ENCODE data around the gene KIF26B. TPM values are rescaled to one million over a fixed set of nuclear protein-coding genes. Genes with fewer than 3 reads are reported as not detected.

The KIF26B gene
- total RNA-seq, 2 donors from 2014 or later: not detected

GRCh38 chr1:245412306-245412705 lies 257.5 kb downstream of the KIF26B start:
- Mint-ChIP-seq H3K4me1 (no peaks in the 10 kb centered on the region), H3K4me3 (no peak overlapping the region), H3K9me3 (no peaks in the 10 kb centered on the region), H3K36me3 (ENCODE audit: low read depth) (no peaks in the 10 kb centered on the region), H3K27ac (no peak overlapping the region), H3K27me3 (peaks cover 7% of the 10 kb centered on the region)
- ATAC-seq (replicated peaks): no peak

GRCh38 chr1:245416781-245417180 lies 262.0 kb downstream of the KIF26B start:
- Mint-ChIP-seq H3K27me3 (peaks cover 5% of the 10 kb centered on the region), H3K4me3 (no peak overlapping the region), H3K9me3 (no peaks in the 10 kb centered on the region), H3K4me1 (no peaks in the 10 kb centered on the region), H3K36me3 (ENCODE audit: low read depth) (no peaks in the 10 kb centered on the region), H3K27ac (no peak overlapping the region)
- no peak for ATAC-seq (replicated peaks)

GRCh38 chr1:245418077-245418476 lies 263.3 kb downstream of the KIF26B start:
- Mint-ChIP-seq H3K4me1 (no peaks in the 10 kb centered on the region), H3K36me3 (ENCODE audit: low read depth) (no peaks in the 10 kb centered on the region), H3K4me3 (no peak overlapping the region), H3K27ac (no peak overlapping the region), H3K27me3 (no peaks in the 10 kb centered on the region), H3K9me3 (no peaks in the 10 kb centered on the region)
- no peak for ATAC-seq (replicated peaks)

- Mint-ChIP-seq H3K9me3 (no peaks in the 10 kb centered on the region), H3K36me3 (ENCODE audit: low read depth) (no peaks in the 10 kb centered on the region), H3K27ac (no peak overlapping the region), H3K4me1 (no peaks in the 10 kb centered on the region), H3K27me3 (no peaks in the 10 kb centered on the region), H3K4me3 (no peak overlapping the region)
- no peak for ATAC-seq (replicated peaks)
Measured at GRCh38 chr1:245419461-245419978, 264.7 kb downstream of the KIF26B start.

GRCh38 chr1:245419989-245420388 lies 265.2 kb downstream of the KIF26B start:
- H3K27me3 Mint-ChIP-seq: no peaks in the 10 kb centered on the region
- no peaks in the 10 kb centered on the region for H3K9me3 Mint-ChIP-seq
- H3K4me3 Mint-ChIP-seq: no peak overlapping the region
- H3K27ac Mint-ChIP-seq: no peak overlapping the region
- H3K4me1 Mint-ChIP-seq: no peaks in the 10 kb centered on the region
- no peak for ATAC-seq (replicated peaks)
- no peaks in the 10 kb centered on the region for H3K36me3 Mint-ChIP-seq (ENCODE audit: low read depth)

- Mint-ChIP-seq H3K4me3 (no peak overlapping the region), H3K36me3 (ENCODE audit: low read depth) (no peaks in the 10 kb centered on the region), H3K9me3 (no peaks in the 10 kb centered on the region), H3K27me3 (no peaks in the 10 kb centered on the region), H3K4me1 (no peaks in the 10 kb centered on the region), H3K27ac (no peak overlapping the region)
- no peak for ATAC-seq (replicated peaks)
Measured at GRCh38 chr1:245420926-245421325, 266.1 kb downstream of the KIF26B start.

GRCh38 chr1:245428681-245429080 lies 273.9 kb downstream of the KIF26B start:
- Mint-ChIP-seq H3K9me3 (no peaks in the 10 kb centered on the region), H3K27ac (no peak overlapping the region), H3K4me1 (no peaks in the 10 kb centered on the region), H3K36me3 (ENCODE audit: low read depth) (no peaks in the 10 kb centered on the region), H3K27me3 (peaks cover 9% of the 10 kb centered on the region), H3K4me3 (no peak overlapping the region)
- ATAC-seq (replicated peaks): no peak

- no peaks in the 10 kb centered on the region for H3K36me3 Mint-ChIP-seq (ENCODE audit: low read depth)
- no peak for ATAC-seq (replicated peaks)
- H3K9me3 Mint-ChIP-seq: no peaks in the 10 kb centered on the region
- H3K27me3 Mint-ChIP-seq: peaks cover 8% of the 10 kb centered on the region
- H3K4me3 Mint-ChIP-seq: no peak overlapping the region
- no peaks in the 10 kb centered on the region for H3K4me1 Mint-ChIP-seq
- no peak overlapping the region for H3K27ac Mint-ChIP-seq
Measured at GRCh38 chr1:245431706-245432105, 276.9 kb downstream of the KIF26B start.

GRCh38 chr1:245432228-245432875 lies 277.6 kb downstream of the KIF26B start:
- Mint-ChIP-seq H3K27me3 (peaks cover 8% of the 10 kb centered on the region), H3K9me3 (no peaks in the 10 kb centered on the region), H3K36me3 (ENCODE audit: low read depth) (no peaks in the 10 kb centered on the region), H3K4me3 (no peak overlapping the region), H3K4me1 (no peaks in the 10 kb centered on the region), H3K27ac (no peak overlapping the region)
- ATAC-seq (replicated peaks): no peak

- H3K27me3 Mint-ChIP-seq: peaks cover 11% of the 10 kb centered on the region
- H3K4me1 Mint-ChIP-seq: no peaks in the 10 kb centered on the region
- H3K36me3 Mint-ChIP-seq (ENCODE audit: low read depth): no peaks in the 10 kb centered on the region
- H3K9me3 Mint-ChIP-seq: no peaks in the 10 kb centered on the region
- ATAC-seq (replicated peaks): no peak
- H3K4me3 Mint-ChIP-seq: no peak overlapping the region
- no peak overlapping the region for H3K27ac Mint-ChIP-seq
Measured at GRCh38 chr1:245433561-245433960, 278.8 kb downstream of the KIF26B start.

GRCh38 chr1:245434280-245434679 lies 279.5 kb downstream of the KIF26B start:
- Mint-ChIP-seq H3K36me3 (ENCODE audit: low read depth) (no peaks in the 10 kb centered on the region), H3K4me3 (no peak overlapping the region), H3K4me1 (no peaks in the 10 kb centered on the region), H3K27me3 (peaks cover 14% of the 10 kb centered on the region), H3K9me3 (no peaks in the 10 kb centered on the region), H3K27ac (no peak overlapping the region)
- no peak for ATAC-seq (replicated peaks)

GRCh38 chr1:245436407-245436806 lies 281.6 kb downstream of the KIF26B start:
- Mint-ChIP-seq H3K4me1 (no peaks in the 10 kb centered on the region), H3K36me3 (ENCODE audit: low read depth) (no peaks in the 10 kb centered on the region), H3K4me3 (no peak overlapping the region), H3K9me3 (no peaks in the 10 kb centered on the region), H3K27me3 (peaks cover 22% of the 10 kb centered on the region), H3K27ac (no peak overlapping the region)
- ATAC-seq (replicated peaks): no peak

GRCh38 chr1:245437369-245438062 lies 282.7 kb downstream of the KIF26B start:
- Mint-ChIP-seq H3K4me1 (no peaks in the 10 kb centered on the region), H3K9me3 (no peaks in the 10 kb centered on the region), H3K36me3 (ENCODE audit: low read depth) (no peaks in the 10 kb centered on the region), H3K27me3 (peaks cover 24% of the 10 kb centered on the region), H3K4me3 (no peak overlapping the region), H3K27ac (no peak overlapping the region)
- no peak for ATAC-seq (replicated peaks)

- Mint-ChIP-seq H3K4me3 (no peak overlapping the region), H3K27ac (no peak overlapping the region), H3K4me1 (no peaks in the 10 kb centered on the region), H3K9me3 (no peaks in the 10 kb centered on the region), H3K27me3 (peaks cover 19% of the 10 kb centered on the region), H3K36me3 (ENCODE audit: low read depth) (no peaks in the 10 kb centered on the region)
- ATAC-seq (replicated peaks): no peak
Measured at GRCh38 chr1:245440922-245441321, 286.1 kb downstream of the KIF26B start.

GRCh38 chr1:245441689-245442088 lies 286.9 kb downstream of the KIF26B start:
- Mint-ChIP-seq H3K27ac (no peak overlapping the region), H3K4me3 (no peak overlapping the region), H3K4me1 (no peaks in the 10 kb centered on the region), H3K9me3 (no peaks in the 10 kb centered on the region), H3K27me3 (peaks cover 19% of the 10 kb centered on the region), H3K36me3 (ENCODE audit: low read depth) (no peaks in the 10 kb centered on the region)
- ATAC-seq (replicated peaks): no peak

Measured in activated T-helper 17 cell treated with anti-CD3 and anti-CD28 coated beads, Interleukin-2, amount 50 U/mL, for 72 hours (primary cell).